ENCODE measurements around the gene KRTAP5-4.
"Not testable (repeated sequence)": the region's sequence is repeated elsewhere in the genome, so short reads cannot be mapped to it uniquely, and the experiment has no call there.

The KRTAP5-4 gene

GRCh38 chr11:1652771-1653540, 31.0 kb upstream of the KRTAP5-4 start:
- DNase-seq (ENCODE audit: low read depth): no peak

DNA sequence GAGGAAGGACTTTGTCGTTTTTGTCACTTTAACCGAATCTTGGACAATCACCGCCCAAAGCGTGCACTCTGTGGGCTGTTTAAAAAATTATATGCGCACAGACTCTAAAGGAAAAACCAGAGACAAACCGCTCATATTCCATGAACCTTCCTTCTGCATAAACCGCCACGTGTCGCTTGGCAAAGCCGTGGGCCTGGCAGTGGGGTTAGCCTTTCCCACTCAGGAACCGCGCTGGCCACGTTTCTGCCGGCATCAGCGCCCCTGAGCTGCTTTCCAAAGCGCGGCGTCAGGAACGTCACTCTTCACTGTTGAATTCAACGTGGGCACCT, 30.5 kb upstream of the KRTAP5-4 start:
- no peak for DNase-seq (ENCODE audit: low read depth)

GRCh38 chr11:1652026-1652425, 30.1 kb upstream of the KRTAP5-4 start:
- DNase-seq (ENCODE audit: low read depth): no peak

- no peak for DNase-seq (ENCODE audit: low read depth)
Measured at GRCh38 chr11:1651411-1651980, 29.6 kb upstream of the KRTAP5-4 start.

DNA sequence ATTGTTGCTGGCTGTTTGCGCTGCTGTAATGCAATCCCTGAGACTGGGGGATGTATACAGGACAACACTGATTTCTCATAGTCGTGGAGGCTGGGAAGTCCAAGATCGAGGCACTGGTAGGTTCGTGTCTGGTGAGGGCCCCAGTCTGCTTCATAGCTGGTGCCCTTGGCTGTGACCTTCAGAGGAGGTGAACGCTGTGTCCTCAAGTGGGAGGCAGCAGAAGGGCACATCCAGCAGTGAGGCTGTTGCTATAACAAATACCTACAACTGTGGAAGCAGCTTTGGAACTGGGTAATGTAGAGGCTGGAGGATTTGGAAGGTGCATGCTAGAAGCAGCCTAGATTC, 29.0 kb upstream of the KRTAP5-4 start:
- no peak for DNase-seq (ENCODE audit: low read depth)

- DNase-seq (ENCODE audit: low read depth): no peak
Measured at GRCh38 chr11:1650034-1650917, 28.3 kb upstream of the KRTAP5-4 start.

- DNase-seq (ENCODE audit: low read depth): no peak
Measured at GRCh38 chr11:1648653-1649420, 26.9 kb upstream of the KRTAP5-4 start.

DNA sequence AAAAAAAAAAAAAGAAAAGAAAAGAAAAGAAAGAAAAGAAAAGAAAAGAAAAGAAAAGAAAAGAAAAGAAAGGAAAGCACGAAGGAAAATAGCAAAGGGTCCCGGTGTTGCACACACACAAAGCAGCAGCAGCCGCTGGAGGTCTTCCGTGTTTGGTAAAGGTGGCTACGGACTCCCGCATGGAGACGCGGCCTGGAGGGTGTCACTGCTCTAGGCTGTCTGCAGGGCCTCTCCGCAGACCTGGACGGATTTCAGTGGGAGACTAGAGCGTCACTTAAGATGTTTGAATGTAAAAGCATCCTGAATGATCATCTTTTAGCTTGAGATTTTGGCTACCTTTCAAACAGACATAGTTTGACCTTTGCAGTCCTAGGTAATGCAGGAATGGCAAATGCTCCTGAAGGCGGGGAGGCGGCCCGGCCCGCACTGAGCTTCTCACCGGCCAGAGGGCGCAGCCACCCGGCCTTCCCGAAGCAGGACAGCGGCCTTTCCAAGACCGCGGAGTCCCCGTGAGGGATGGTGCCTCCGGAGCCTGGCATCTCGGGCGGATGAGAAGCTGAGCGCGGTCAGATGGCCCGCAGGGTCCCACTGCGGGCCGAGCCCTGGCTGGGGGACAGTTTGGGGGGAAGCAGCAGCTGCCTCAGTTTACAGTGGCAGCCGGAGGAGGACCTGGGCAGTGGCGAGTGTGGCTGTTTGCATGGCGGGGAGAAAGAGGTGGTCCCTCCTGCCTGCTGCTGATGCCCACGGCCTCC, 26.1 kb upstream of the KRTAP5-4 start:
- no peak for DNase-seq (ENCODE audit: low read depth)

DNA sequence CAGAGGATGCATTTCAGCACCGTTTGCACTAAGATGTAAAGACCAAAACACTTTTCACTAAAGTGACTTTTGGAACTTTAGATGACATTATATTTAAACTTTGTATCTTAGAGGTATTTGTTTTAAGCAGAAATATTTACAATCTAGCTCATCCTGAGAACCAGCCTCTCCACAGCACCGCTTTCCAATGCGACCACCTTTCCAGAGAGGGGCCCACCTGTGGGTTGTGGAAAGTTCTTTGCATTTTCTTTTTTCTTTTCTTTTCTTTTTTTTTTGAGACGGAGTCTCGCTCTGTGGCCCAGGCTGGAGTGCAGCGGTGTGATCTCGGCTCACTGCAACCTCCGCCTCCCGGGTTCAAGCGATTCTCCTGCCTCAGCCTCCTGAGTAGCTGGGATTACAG, 24.6 kb upstream of the KRTAP5-4 start:
- not testable (repeated sequence) for DNase-seq (ENCODE audit: low read depth)

DNA sequence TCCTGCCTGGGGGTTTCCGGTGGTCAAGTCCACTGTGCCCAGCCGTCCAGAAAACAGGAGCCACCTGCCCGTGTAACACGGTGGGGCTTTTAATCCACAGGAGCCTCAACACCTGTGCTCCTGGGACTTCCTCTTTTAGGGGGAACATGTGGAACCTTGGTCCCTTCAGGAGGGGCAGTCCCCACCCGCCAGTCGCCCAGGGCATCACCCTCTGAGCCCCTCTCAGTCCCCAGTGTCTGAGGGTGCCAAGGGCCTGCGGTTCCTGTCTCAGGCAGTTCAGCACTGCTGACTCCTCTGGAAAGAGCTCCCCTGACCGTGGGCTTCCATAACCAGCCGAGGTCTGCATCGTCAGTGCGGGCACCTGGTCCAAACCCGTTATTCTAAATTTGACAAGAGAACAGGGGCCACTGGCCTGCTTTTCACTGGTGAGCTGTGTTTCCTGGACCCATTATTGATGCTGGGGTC, 23.5 kb upstream of the KRTAP5-4 start:
- no peak for DNase-seq (ENCODE audit: low read depth)

DNA sequence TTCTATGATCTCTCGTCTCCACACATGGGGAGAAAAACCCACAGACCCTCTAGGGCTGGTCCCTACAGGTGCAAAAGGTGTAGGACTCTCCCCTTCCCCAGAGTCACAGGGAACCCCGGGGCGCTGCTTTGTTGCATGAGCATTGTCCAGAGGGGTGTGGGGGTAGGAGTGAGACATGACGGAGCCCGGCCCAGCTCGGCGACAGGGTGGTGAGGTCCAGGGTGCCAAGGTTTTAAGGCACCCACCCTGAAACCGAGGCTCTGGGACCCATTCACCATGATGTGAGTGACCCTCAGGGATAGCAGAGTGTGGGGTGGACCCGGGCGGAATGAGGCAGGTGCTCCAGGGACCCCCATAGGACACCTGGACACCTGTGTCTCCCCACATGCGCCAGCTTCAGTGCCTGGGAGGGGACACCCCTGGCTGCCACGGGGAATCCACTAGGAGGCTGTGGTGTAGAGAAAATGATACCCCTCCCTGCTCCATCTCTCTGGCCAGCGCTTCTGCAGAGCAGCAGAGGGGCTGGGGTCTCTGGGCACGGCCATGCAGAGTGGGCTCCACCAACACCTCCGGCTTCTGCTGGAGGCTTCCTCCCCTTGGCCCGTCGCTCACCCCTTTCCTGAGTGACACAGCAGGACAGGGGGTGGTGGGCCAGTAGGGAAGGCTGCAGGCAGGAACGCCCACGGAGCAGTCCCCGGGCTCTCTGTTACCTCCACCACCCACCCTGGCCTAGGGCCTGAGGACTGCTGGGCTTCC, 22.8 kb upstream of the KRTAP5-4 start:
- no peak for DNase-seq (ENCODE audit: low read depth)

- DNase-seq (ENCODE audit: low read depth): no peak
Measured at GRCh38 chr11:1643146-1643690, 21.3 kb upstream of the KRTAP5-4 start.

DNA sequence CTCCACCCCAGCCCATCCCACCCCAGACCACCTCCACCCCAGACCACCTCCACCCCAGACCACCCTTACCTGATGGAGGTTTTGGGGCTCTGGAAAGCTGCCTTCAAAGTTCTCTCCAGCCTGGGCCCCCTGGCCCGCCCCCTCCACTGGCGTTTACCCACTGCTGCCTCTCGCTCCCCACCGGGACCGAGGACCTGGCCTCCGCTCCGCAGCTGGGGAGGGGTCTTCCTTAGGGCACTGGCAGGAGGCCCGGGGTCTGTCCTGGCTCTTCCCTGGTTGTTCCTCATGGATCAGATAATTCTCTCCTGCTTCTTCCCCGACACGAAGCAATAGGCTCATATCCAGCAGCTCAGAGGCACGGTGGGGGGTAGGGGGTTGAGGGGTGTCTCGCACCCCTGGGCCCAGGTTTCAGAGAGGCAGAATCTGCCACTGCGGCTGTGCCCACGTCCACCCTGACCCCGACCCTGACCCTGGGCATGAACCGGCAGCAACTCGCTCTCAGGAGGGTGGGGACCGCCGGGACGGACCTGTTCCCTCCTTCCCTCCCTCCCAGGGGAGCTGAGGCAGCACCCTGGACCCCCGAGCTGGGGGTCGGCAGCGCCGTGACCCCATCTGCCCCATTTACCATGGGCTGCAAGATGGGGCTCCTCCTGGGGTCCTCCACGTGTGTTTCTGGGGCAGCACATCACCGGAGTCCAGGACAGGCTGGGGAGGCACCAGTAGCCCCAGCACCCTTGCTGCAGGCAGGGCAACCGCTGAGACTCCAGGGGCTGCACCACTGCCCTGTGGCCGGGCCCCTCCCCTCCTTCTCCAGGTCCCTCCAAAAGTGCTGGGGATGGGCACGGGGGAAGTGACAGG, 20.6 kb upstream of the KRTAP5-4 start:
- DNase-seq (ENCODE audit: low read depth): no peak

DNA sequence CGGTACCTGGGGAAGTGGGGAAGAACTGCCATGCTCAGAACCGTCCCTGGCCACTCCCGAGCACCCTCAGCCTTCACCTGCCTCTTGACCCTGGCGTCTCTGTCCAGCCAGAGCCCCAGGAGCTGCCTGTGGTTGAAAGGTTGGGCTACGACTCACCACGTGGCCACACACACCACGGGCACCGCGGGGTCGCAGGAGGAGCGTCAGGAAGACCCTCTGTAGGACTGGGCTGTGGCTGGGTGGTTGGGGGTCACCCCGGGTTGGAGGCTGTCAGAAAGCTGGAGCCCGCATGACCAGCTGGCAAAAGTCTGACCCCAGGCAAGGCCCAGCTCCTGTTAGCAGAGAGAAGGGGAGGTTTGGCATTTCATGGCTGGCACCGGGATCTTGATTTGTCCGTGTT, 19.2 kb upstream of the KRTAP5-4 start:
- no peak for DNase-seq (ENCODE audit: low read depth)

GRCh38 chr11:1640076-1640946, 18.4 kb upstream of the KRTAP5-4 start:
- no peak for DNase-seq (ENCODE audit: low read depth)

DNA sequence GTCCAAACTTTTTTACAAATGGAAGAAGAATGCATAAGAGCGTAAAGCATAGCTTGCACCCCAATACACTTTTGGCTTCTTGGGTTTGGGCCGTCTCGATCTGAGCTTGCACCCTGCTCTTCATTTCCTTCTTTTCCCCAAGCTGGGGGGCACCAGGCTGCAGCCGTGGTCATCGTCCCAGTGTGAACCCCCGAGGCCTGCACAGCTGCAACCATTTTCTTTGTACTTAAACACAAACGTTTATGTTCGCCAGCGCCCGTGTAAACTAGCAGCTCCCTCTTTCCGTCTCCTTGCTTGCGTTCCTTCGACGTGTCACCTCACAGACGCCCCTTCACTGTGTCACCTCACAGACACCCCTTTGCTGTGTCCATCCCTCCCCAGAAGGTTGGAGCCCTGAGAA, 17.7 kb upstream of the KRTAP5-4 start:
- DNase-seq (ENCODE audit: low read depth): no peak

DNA sequence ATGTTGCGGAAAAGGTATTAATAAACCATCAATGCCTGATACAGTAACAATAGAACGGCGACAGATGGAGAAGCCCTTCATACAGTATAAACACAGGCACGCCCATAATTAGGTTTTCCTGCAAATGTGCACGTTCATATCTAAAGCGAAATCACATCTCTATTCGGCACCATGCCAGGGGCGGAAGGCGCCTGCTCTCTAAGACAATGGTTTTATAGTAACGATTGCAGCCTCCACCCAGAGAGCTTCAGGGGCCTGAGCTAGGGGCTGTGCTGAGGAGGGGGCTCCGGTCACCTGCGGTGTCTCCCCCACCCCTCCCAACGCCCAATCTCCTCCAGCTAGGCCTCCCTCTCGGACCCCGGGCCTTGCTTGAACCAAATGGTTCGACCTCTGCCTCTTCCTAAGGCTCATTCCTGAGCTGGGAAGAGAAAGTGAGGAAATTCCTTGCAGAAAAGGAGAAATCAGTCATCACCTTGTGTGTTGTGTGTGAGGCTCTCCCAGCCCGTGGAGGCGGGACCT, 17.2 kb upstream of the KRTAP5-4 start:
- no peak for DNase-seq (ENCODE audit: low read depth)

DNA sequence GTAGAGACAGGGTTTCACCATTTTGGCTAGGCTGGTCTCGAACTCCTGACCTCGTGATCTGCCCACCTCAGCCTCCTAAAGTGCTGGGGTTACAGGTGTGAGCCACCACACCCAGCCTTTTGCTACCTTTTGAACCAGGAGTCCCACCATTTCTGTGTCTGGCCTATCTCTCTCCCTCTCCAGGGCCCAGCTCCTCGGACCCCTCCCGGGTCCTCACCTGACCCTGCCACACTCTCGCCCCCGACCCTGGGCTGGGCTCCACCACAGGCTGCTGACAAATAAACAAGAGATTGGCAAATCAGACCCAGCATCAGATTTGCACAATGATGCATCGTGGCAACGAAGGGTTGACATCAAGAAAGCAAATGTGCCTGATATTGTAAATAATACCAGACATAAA, 16.4 kb upstream of the KRTAP5-4 start:
- DNase-seq (ENCODE audit: low read depth): no peak
